ENCODE results near the gene OOSP3.

GRCh38 chr11:59941091-59941490 lies 62.5 kb downstream of the OOSP3 start:
- TF ChIP-seq, protein P1, sequence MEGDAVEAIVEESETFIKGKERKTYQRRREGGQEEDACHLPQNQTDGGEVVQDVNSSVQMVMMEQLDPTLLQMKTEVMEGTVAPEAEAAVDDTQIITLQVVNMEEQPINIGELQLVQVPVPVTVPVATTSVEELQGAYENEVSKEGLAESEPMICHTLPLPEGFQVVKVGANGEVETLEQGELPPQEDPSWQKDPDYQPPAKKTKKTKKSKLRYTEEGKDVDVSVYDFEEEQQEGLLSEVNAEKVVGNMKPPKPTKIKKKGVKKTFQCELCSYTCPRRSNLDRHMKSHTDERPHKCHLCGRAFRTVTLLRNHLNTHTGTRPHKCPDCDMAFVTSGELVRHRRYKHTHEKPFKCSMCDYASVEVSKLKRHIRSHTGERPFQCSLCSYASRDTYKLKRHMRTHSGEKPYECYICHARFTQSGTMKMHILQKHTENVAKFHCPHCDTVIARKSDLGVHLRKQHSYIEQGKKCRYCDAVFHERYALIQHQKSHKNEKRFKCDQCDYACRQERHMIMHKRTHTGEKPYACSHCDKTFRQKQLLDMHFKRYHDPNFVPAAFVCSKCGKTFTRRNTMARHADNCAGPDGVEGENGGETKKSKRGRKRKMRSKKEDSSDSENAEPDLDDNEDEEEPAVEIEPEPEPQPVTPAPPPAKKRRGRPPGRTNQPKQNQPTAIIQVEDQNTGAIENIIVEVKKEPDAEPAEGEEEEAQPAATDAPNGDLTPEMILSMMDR (IDR thresholded peaks at IDR 0.05 in 4 of 5, conservative IDR thresholded peaks at IDR 0.05 in 1 of 5), result no peak
- TF ChIP-seq POLR2A (IDR thresholded peaks at IDR 0.05), result no peak
